Keratinocyte (primary cell): ENCODE measurements around the gene ZNF777. TPM values are rescaled to one million over a fixed set of nuclear protein-coding genes. Genes with fewer than 3 reads are reported as not detected.

ENCODE experiments used
- DNase-seq: peaks from one replicate; pipeline ENCODE4 v3.0.0-alpha.2; 2011; ENCODE audit warnings: low read depth, missing footprints, low spot score
- FAIRE-seq: peaks from 2 replicates; lab custom pipeline; 2011; peaks lifted over from hg19 to GRCh38; lab: Jason Lieb, UNC
- H2AFZ ChIP-seq: 2 replicates; pipeline ENCODE4 v1.6.0; 2012; ENCODE audit warnings: low read length, control low read depth, inconsistent platforms; ENCODE audit not compliant: control insufficient read depth
- H3K27ac ChIP-seq: 2 replicates; pipeline ENCODE4 v1.5.1; 2011; ENCODE audit warnings: low read length; ENCODE audit not compliant: control insufficient read depth, insufficient read depth
- H3K27me3 ChIP-seq: 3 replicates; pipeline ENCODE4 v1.6.0; 2011; ENCODE audit warnings: low read length; ENCODE audit not compliant: control insufficient read depth, insufficient read depth; ENCODE audit errors: extremely low read depth
- H3K36me3 ChIP-seq, 2 experiments: 2 replicates in 1 of 2; 3 replicates in 1 of 2; pipeline ENCODE4 v1.5.1; 2011; ENCODE audit warnings: low read length in 2 of 2, mild to moderate bottlenecking in 1 of 2; ENCODE audit not compliant: control insufficient read depth in 2 of 2, insufficient read depth in 2 of 2; ENCODE audit errors: extremely low read depth in 1 of 2
- H3K4me1 ChIP-seq: 3 replicates; pipeline ENCODE4 v1.5.1; 2011; ENCODE audit warnings: low read length; ENCODE audit not compliant: control insufficient read depth, insufficient read depth; ENCODE audit errors: extremely low read depth
- H3K4me2 ChIP-seq: 3 replicates; pipeline ENCODE4 v1.6.0; 2011; ENCODE audit warnings: low read depth, low read length; ENCODE audit not compliant: control insufficient read depth, insufficient read depth; ENCODE audit errors: extremely low read depth
- H3K4me3 ChIP-seq, 3 experiments: fragments of 200-600 bp in 1 of 3; sonication (generic) in 1 of 3; 2 replicates in 2 of 3; 3 replicates in 1 of 3; pipeline ENCODE4 v1.5.1; 2011 to 2016; ENCODE audit warnings: low read length in 3 of 3, mild to moderate bottlenecking in 3 of 3, control low read depth in 2 of 3, inconsistent platforms in 1 of 3, low read depth in 1 of 3, mixed read lengths in 1 of 3, mixed run types in 1 of 3, moderate library complexity in 1 of 3; ENCODE audit not compliant: control insufficient read depth in 2 of 3, insufficient read depth in 2 of 3; ENCODE audit errors: extremely low read depth in 1 of 3
- H3K79me2 ChIP-seq: 2 replicates; pipeline ENCODE4 v1.6.0; 2012; ENCODE audit warnings: low read length; ENCODE audit not compliant: control insufficient read depth, insufficient read depth
- H3K9ac ChIP-seq: 3 replicates; pipeline ENCODE4 v1.6.0; 2011; ENCODE audit warnings: low read length; ENCODE audit not compliant: control insufficient read depth, insufficient read depth; ENCODE audit errors: extremely low read depth
- H3K9me1 ChIP-seq: 3 replicates; pipeline ENCODE4 v1.6.0; 2011; ENCODE audit warnings: low read length; ENCODE audit not compliant: control insufficient read depth, insufficient read depth; ENCODE audit errors: extremely low read depth
- H3K9me3 ChIP-seq: 2 replicates; pipeline ENCODE4 v1.5.1; 2012; ENCODE audit warnings: low read depth, low read length; ENCODE audit not compliant: control insufficient read depth
- H4K20me1 ChIP-seq: 3 replicates; pipeline ENCODE4 v1.6.0; 2011; ENCODE audit warnings: low read length; ENCODE audit not compliant: control insufficient read depth, insufficient read depth; ENCODE audit errors: extremely low read depth
- CTCF ChIP-seq, 3 experiments: IDR thresholded peaks in 1 of 3; conservative IDR thresholded peaks in 1 of 3; optimal IDR thresholded peaks in 1 of 3; 2 replicates in 2 of 3; 3 replicates in 1 of 3; pipeline versions ENCODE3 to v1.5.1; 2011; ENCODE audit warnings: low read length in 3 of 3, mild to moderate bottlenecking in 3 of 3, moderate library complexity in 2 of 3, control low read depth in 1 of 3, inconsistent platforms in 1 of 3; ENCODE audit not compliant: insufficient read depth in 2 of 3; ENCODE audit errors: extremely low read depth in 1 of 3
- EZH2 ChIP-seq: IDR thresholded peaks from one replicate; pipeline ENCODE4 v1.6.1; 2012; ENCODE audit warnings: inconsistent platforms, mild to moderate bottlenecking, low read length, moderate library complexity
- dilution Hi-C: fragments of 300-500 bp; cut with MboI; formaldehyde crosslinking; loops from one replicate; pipeline ENCODE4 v1.7.0; 2020; ENCODE audit warnings: low sequenced_read_pairs; ENCODE audit not compliant: extremely low pct_ligation_motif_present
- polyA plus RNA-seq, 5 experiments: library from polyadenylated mRNA; depleted of rRNA in 3 of 5; stranded (reverse) in 3 of 5; stranded (forward) in 1 of 5; unstranded in 1 of 5; fragments of >200 nt; gene quantifications; 1 replicate in 1 of 5; 2 replicates in 3 of 5; 3 replicates in 1 of 5; pipeline versions ENCODE4 v1.2.1 to v1.2.3, GENCODE V29; 2011 to 2012; ENCODE audit warnings: missing spikeins in 2 of 5, low read depth in 1 of 5, low replicate concordance in 1 of 5

ZNF777 gene
- polyA plus RNA-seq, 1 donor (not counting 4 experiments of a cell fraction or from before 2014, with no cell fraction given) = 4.8 TPM

- Histone ChIP-seq H3K36me3 (peaks cover 16 to 25% of the 10 kb centered on the region in 2 experiments), H3K27ac (no peak overlapping the region), H3K4me1 (no peaks in the 10 kb centered on the region), H3K79me2 (peaks cover 8% of the 10 kb centered on the region), H3K27me3 (no peaks in the 10 kb centered on the region), H3K9me1 (no peaks in the 10 kb centered on the region), H3K4me2 (no peak overlapping the region), H2AFZ (no peak overlapping the region), H3K4me3 (no peak overlapping the region), H3K9ac (no peak overlapping the region), H3K9me3 (no peaks in the 10 kb centered on the region), H4K20me1 (no peaks in the 10 kb centered on the region)
- DNase-seq = no peak
- dilution Hi-C loops = no loop called here
- FAIRE-seq = no peak
- TF ChIP-seq CTCF (optimal IDR thresholded peaks at IDR 0.05 in 1 of 3, IDR thresholded peaks at IDR 0.05 in 1 of 3, conservative IDR thresholded peaks at IDR 0.05 in 1 of 3; ENCODE audit: extremely low read depth in 1 of 3, insufficient read depth in 2 of 3, low read length in 3 of 3) (no peak), EZH2 (no peak)
Observed at GRCh38 chr7:149478754-149479153, 17.9 kb upstream of the ZNF777 start.

GRCh38 chr7:149477494-149478443 lies 16.9 kb upstream of the ZNF777 start:
- H3K27me3 ChIP-seq = no peaks in the 10 kb centered on the region
- DNase-seq (no peak), FAIRE-seq (no peak)
- H3K4me3 ChIP-seq = no peak overlapping the region
- TF ChIP-seq EZH2 = no peak
- dilution Hi-C loops = no loop called here
- H3K9me1 ChIP-seq = no peaks in the 10 kb centered on the region
- H4K20me1 ChIP-seq = no peaks in the 10 kb centered on the region
- no peaks in the 10 kb centered on the region for H3K9me3 ChIP-seq
- no peak overlapping the region for H2AFZ ChIP-seq
- no peak overlapping the region for H3K9ac ChIP-seq
- no peak overlapping the region for H3K4me2 ChIP-seq
- H3K79me2 ChIP-seq = peaks cover 8% of the 10 kb centered on the region
- H3K36me3 ChIP-seq = peaks cover 23 to 25% of the 10 kb centered on the region in 2 experiments
- H3K27ac ChIP-seq = no peak overlapping the region
- H3K4me1 ChIP-seq = no peaks in the 10 kb centered on the region
